ENCODE results near the gene MED26.

Gene MED26

DNA sequence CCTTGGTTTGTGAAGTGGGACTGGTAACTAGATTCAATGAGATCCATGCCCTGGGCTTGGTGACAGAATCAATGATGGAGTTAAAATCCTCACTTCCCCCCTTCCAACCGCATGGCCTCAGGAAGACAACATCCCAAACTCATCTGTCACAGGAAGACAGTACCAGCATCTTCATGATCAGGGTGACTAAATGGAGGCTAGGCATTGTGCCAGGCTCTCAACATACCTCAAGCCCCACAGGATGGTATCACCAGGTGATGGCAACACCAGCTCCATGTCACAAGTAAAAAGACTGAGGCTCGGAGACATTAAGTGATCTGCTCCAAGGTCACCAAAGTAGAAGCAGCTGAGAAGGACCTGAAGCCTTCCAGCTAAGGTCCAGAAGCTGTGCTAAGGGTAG lies 14.2 kb downstream of the MED26 start:
- no peak for DNase-seq

DNA sequence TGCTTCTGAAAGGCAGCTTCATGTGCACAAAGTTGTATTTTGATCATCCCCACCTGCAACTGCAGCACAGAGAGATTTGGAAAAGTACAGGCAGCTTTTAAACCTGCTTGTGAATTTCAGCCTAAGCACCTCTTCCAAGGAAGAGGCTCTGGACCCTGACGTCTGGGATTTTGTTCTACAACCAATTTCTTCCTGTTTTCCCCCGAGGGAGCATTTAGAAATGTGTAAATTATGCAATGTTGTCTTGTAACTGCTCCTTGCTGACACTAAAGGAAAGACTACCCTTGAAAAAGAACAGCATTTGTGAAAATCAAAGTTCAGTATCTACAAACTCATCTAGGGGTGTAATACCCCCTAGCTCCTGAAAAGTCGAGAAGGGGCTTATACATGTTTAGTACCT lies 15.4 kb downstream of the MED26 start:
- DNase-seq, result no peak

DNA sequence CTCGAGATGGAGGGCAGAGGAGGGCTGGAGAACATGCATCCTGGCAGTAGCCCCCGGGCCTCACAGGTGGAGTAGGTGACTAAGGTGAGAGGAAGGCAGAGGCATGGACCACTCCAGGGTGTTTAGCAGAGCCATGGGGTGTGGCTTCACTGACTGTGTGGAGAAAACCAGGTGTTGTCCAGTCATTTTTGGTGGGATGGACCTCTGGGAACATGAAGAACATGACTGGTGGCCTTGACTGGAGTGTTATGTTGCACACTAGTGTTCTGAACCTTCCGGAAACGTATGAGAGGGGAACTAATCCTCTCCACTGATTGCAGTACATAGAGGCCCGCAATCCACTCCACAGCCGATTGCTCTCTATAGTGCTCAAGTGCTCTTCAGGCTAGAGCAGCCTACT lies 16.9 kb downstream of the MED26 start:
- DNase-seq, result no peak

DNA sequence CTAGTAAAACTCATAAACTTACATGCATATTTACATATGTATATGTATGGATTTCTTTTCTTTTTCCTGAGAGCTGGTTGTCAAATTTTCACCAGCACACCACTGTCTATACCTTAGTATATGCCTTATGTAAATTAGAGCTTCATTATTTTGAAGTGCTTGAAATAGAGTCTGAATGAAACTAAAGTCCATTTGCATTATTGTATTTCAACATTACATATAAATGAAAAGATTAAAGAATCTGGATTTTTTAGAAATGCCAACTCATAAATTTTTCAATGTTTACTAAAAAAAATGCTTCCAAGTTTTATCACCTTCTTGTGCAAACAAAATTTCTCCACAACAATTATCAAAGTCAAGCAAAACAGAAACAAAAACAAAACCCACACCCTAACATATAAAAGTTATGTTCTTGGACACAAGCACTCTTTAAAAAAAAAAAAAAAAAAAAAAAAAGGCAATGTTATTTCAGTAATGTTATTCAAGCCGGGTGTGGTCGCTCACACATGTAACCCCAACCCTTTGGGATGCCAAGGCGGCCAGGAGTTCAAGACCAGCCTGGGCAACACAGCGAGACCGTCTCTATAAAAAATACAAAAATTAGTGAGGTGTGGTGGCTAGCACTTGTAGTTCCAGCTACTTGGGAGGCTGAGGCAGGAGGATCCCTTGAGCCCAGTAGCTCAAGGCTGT lies 18.3 kb downstream of the MED26 start:
- no peak for DNase-seq

DNA sequence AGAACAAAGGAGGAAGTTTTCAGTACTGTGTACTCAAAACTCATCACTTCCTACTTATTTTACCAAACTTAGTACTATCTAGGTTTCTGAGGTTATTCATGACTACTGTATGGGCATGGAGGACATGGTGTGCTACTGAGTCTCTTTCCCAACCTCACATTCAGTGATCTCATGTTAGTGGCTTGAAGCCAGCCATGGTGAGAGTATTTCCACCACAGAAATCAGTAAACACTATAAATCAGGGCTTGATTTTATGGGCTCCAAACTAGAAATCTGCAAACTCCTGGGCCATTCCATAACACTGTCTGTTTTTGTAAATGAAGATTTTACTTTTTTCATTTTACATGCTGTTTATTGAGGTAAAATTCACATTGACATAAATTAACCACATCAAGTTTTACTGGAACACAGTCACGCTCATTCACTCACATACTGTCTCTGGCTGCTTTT lies 19.7 kb downstream of the MED26 start:
- DNase-seq, result peak in 1 of 5 experiments; percentile 73

DNA sequence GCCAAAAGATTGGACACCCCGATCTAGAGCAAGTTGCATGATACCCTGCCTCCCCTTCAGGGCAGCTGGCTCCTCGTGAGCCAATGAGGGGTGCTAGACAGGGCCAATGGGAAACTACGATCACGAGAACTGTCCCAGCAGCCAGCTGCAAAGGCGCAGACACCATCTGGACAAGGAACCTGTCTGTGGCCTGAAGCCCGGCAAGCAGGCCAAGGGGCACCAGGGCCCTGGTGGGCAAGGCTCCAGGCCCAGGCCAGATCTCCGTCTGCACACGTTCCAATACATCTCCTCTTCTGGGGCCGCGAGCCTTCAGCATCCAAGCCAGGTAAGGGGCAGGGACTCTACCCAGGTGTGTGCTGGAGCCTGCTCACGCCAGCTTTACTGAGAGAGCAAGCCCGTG lies 20.2 kb downstream of the MED26 start:
- no peak for DNase-seq

DNA sequence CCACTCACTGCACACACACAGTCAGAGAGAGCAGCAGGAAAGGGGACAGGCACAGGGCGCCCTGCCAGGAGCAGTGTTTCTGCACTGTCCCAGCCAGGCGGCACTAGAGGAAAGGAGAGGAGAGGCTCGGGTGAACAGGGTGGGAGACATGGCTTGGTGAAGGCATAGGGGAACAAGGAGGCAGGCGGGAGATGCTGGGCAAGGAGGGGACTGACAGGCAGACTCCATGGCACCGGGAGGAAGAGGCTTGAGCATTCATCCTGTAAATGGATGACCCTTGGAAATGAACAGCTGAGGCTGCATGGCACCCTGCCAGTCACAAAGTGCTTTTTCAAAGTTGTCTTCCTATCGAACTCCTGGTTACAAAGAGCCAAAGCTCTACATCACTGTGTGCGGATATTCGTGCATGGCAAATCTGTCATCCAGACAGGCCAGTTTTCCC lies 22.4 kb downstream of the MED26 start:
- DNase-seq, result no peak

DNA sequence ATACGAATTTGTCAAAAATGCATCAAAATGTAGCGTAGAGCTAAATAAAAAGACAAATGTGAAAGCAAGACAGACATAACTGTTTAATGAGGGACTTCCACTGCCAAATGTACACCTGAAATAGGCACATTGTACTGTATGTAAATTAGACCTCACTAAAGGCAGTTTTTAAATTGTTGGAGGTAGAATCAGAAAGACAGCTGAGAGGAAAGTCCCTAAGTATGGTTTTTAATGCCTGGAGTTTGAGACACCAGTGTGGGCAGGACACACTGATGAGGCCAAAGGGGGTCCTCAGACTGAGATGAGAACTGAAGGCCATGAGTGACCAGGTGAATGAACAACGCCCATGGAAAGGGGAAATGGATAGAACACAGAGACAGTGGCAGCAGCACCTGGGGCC lies 22.9 kb downstream of the MED26 start:
- DNase-seq, result no peak

DNA sequence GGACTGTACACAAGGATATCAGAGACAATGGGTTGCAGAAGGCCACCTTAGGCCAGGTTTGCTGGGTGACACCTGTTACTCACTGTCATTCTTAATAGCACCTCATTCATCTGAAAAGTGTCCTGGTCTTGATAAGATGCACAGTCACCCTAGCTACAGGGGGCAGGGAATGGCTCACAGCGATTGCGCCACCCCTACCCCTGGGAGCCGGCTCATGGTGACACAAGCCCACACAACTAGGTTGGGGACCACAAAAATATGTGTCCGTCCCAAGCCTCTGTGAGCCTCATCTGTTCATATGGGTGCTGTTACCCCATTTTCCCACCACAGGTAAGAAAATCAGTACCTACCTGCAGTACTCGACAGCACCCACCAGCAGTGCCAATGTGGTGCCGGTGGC lies 23.4 kb downstream of the MED26 start:
- DNase-seq, result no peak

DNA sequence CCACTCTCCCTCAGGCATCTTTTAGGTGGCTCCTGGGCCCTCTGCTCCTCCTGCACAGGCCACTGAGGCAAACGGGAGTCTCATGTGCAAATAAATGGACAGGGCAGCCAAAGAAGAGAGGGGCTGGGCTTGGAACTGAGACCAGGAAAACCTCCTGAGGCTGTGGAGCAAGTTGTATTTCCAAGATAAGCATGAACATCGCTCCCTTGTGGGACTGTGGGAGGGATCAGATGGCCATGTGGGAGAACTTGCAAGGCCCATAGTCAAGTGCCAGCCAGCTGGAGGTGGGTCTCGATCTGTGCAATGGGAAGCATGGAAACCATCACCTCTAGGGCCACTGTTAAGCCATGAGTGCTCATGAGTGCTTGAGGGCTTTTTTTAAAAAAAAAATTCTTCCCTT lies 24.9 kb downstream of the MED26 start:
- DNase-seq, result no peak

DNA sequence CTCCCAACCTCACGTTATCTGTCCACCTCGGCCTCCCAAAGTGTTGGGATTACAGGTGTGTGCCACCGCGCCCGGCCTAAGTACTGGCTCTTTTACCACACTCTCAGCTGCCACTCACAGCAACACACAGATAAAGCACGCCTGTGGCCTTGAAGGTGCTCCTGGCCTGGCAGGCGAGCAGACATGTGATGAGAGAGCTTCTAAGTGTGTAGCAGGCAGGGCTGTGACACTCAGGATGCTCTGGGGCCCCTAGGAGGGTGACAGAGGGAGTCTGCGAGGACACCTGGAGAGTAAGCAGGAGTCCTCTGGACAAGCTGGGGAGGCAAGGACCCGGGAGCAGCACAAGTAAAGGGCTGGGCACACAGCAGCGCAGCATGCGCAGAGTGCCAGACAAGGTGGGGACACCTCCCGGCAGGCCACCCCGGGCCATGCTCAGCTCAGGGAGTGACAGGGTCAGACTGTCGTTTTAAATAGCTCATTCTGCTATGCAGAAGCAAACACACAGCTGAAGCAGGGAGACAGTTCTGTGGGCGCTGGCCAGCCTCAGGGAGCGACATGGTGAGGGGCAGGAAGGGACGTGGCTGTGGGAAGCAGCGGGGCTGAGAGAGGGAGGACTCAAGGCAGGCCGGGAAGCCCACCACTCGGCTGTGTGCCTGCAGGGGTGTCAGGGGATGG lies 26.5 kb downstream of the MED26 start:
- no peak for DNase-seq

DNA sequence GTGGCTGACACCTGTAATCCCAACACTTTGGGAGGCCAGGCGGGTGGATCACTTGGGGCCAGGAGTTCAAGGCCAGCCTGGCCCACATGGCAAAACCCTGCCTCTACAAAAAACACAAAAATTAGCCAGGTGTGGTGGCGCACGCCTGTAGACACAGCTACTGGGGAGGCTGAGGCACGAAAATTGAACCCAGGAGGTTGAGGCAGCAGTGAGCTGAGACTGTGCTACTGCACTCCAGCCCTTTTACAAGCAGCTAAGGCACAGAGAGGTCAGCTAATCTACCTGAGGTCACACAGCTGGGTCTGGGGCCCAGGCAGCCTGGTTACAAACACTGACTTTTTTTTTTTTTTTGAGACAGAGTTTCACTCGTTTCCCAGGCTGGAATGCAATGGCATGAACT lies 27.2 kb downstream of the MED26 start:
- DNase-seq, result no peak

DNA sequence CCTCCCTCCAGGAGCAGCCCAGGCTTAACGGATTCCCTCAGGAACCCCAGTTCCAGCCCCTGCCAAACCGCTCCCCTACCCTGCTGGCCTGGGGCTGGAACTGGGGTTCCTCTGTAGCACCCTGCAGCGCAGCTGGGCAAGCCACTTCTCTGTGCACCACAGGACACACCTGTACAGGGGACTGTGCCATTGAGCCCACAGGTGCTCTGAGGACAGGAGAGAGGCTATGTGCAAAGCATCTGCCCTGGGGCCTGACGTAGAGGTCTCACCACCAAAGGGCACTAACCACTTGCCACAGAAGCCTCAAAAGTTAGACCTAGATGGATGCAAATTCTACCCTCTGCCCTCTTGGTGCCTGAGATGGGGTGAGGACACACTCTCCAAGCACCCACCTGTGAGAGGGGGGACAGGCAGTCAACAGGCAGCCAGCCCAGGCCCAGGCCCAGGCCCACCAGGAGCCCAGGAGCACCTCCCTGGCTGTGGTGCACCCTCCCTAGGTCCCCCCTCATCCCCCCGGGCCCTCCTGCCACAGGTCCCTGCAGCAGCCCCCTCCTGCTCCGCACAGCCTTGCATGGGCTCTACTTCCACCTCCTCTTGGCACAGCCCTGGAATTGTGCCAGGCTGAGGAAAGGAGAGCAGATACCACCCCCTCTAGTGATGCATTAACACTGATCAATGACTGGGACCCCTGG lies 28.2 kb downstream of the MED26 start:
- no peak for DNase-seq

DNA sequence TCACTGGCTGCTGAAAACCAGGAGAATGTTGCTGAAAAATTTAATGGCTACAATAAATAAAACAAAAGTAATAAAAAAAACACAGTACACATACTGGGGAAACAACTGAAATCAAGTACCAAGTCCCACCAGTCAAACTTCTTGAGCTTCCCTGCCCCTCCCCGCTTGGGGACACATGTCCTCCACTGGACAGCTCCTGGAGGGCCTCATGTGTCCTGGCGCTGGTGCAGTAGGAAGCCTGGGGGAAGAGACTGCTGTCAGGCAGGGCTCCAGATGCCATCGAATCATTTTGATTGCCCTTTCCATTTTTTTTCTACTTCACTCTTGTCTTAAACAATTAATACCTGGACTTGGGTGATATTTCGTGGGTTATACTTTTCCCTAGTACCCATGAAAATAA lies 29.2 kb downstream of the MED26 start:
- no peak for DNase-seq

DNA sequence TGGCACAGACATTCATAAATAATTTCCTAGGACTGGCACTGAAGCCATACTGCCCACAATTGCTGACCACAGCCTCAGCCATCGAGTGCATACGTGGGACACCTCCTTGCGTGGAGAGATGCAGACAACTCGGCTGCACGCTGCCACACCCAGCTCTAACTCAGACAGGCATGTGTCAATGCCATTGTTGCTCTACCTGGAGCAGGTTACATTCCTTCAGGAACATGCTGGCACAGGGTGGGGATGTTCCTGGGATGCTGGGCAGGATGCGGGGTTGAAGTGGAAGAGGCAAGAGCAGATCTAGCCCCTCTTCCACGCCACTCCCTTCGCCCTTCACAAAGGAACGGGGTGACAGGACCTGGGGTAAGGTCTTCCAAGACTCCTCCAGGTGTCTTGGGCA lies 31.6 kb downstream of the MED26 start:
- no peak for DNase-seq

DNA sequence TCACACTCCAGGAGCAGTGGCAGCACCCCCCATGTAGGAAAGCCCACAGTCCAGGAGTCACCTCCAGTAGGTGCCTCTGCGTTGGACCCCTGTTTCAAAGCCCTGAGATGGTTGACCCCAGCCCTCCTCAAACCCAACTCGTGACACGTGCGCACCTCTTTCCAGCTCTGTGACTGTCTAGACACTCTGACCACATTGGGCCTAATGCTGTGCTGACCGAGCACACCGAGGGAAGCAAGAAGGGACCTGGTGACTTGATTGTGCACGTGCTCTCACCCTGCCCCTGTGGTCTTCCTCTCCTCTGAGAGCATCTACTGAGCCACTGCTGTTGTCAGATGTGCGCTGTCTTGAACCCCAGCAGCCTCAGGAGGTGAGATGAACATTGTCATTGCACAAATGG lies 32.9 kb downstream of the MED26 start:
- peak in 1 of 5 experiments; percentile 35 for DNase-seq

DNA sequence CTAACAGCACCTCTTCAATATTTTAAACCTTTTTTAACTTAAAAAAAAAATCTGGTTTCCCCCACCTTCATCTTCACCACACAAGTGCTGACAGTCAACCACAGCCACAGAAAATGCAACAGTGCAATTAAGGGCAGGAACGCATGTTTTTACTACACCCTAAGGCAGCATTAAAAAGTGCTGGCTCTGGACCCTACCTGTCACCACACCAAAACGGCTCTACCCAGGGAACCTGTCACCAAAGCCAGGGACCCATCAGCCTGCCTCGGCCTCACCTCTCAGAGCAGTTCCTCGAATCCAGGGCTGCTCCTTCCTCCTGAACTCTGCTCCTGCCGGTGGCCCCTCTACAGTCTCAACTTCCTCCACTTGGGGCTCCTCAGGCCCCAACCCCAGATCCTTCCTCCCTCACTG lies 33.3 kb downstream of the MED26 start:
- DNase-seq, result peak in 2 of 5 experiments; percentile 75 to 81

DNA sequence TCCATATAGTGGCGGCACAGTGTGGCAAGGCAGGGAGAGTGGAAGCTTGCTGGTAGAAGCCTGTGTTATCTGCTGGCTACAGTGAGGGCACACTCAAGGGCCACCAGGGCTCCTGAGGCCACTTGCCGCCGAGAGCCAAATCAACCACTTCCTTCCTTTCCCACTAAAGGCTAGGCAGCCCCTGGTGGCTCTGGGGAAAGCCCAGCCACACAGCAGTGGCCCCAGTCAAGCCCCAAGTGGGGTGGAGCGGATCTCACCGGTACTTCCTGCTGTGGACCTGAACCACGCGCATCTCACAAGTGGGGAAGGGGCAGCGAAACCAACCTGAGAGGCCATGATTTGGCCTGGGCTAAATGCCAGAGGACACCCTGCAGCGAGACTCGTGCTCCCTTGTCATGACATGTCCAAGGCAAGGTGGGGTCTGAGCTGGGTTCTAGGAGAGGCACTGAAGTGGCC lies 33.8 kb downstream of the MED26 start:
- DNase-seq, result peak in 3 of 5 experiments; percentile 37 to 85 (median 76)

DNA sequence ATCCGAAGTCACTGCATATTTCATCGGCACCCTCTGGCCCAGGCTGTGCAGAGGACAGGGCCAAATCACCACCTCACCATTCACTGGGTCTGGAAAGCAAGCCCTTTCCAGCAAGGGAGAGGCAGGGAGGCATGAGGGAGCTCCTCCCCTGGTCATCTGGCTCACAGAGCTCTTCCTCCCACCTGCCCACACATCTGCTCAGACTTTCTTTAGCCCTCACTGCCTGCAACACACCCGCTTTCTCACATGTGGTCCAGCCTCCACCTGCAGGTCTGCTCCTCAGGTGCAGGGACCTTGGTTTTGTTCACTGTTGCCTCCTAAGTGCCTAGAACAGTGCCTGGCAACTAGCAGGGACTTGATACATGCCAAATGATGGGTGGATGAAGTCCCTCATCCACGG lies 34.8 kb downstream of the MED26 start:
- no peak for DNase-seq

DNA sequence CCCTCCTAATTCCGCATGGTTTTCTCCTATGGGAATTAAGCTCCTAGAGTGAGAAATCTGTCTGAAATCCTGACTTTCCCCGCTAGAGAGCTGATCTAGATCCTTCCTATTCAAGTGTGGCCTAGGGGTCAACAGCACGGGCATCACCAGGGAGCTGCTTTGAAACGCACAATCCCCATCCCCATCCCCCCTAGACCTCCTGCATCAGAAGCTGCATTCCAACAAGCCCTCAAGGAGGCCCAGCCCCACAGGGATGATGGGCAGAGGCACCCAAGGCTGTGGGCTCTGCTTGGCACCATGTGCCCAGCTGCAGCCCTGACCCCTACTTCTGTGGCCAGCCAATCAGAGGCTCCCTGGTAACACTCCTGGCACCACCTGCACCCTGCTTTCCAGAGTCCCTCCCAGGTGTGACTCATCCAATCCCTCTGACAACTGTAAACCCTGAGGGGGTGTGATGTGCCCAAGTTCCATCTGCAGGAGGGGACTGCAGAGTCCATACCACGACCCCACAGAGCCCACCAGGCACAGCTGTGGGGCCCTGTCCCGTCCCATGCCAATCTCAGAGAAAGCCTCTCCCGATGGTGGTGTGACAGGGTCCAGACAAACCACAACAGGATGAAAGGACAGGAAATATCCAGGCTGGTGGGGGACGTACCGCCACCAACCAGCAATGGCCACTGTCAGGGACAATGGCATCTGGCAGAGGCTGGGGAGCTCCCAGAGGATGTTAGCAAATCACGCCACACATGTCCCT lies 36.0 kb downstream of the MED26 start:
- no peak for DNase-seq

DNA sequence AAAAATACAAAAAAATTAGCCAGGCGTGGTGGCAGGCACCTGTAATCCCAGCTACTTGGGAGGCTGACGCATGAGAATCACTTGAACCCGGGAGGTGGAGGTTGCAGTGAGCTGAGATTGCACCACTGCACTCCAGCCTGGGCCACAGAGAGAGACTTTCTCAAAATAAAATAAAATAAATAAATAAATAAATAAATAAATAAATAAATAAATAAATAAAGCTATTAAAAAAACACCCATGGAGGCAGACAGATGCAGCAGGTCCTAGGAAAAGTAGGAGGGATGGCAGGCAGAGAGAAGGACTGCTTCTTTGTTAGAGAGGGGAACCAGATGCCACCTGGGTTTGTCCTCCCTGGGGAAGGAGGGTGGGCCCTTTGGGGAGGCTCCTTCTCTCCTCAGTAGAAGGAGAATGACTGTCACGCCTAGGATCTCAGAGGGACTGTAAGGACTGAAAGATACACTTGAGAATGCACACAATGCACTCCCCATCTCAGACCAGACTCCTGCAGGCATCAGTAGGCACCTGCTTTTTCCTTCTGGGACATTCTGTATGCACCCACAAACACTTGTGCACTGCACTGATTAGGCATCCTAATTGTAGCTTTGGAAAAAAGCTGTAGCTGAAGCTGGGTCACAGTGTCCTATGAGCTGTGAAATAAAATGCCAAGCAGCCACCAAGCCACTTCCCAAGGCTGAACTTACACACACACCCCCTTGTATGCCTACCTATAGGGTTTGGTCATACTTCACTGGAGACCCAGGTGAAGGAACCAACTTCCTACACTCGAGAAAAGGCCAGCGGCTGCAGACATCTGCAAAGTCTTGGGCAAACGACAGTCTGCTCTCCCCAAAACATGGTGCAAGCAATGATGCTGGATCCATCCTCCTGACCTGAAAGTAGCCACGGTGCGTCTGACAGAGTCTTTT lies 36.9 kb downstream of the MED26 start:
- no peak for DNase-seq

DNA sequence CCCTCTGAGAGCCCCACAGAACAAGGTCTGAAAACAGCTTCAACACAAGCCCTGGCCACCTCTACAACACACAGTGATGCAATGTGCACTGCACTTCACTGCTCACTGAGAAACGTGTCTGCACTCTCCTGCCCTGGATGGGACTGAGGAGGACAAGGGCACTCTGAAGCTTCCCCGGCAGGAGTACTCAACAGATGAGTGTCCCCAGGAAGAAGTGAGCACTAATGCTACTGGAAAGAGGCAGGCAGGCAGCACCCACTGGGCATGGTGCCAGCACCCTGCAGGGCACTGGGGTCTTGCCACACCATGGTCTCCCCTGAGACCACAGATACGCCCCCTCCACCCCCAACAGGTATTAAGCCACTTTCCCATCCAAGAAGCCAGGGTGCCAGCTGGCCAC lies 38.1 kb downstream of the MED26 start:
- DNase-seq, result no peak

All from T-helper 2 cell (primary cell).